ENCODE measurements around the gene ESPN. TPM values are rescaled to one million over a fixed set of nuclear protein-coding genes. Genes with fewer than 3 reads are reported as not detected.

Gene ESPN
- total RNA-seq, 1 experiment from 2014 or later = 8.5 TPM

GRCh38 chr1:6481820-6482219 is 57.2 kb downstream of the ESPN start:
- BruUV-seq (replicated peaks) = no TSS peak
- no peak overlapping the region for H3K27ac ChIP-seq (ENCODE audit: low read length)

GRCh38 chr1:6483017-6483760 is 58.6 kb downstream of the ESPN start:
- Histone ChIP-seq H3K4me3 (ENCODE audit: low read depth in 2 of 2, low read length in 2 of 2) (no peak overlapping the region), H3K36me3 (ENCODE audit: control insufficient read depth, insufficient read depth, low read length) (no peaks in the 10 kb centered on the region), H3K4me1 (ENCODE audit: control insufficient read depth, insufficient read depth, low read length) (peaks cover 9% of the 10 kb centered on the region), H3K27ac (ENCODE audit: low read length) (no peak overlapping the region), H3K27me3 (ENCODE audit: control insufficient read depth, insufficient read depth, low read length) (no peaks in the 10 kb centered on the region), H3K9me3 (ENCODE audit: control insufficient read depth, insufficient read depth, low read depth, low read length) (no peaks in the 10 kb centered on the region)
- CTCF ChIA-PET = no interaction called here
- intact Hi-C loops (cut with micrococcal nuclease; ENCODE audit: unreplicated experiment) (no loop called here), in situ Hi-C loops (cut with HindIII; ENCODE audit: low pct_unique_long_range_greater_than_20kb, low sequenced_read_pairs) (no loop called here)
- peak; percentile 44 for TF ChIP-seq CTCF (IDR thresholded peaks at IDR 0.05)
- TF ChIP-seq REST (IDR thresholded peaks at IDR 0.05; ENCODE audit: insufficient read depth in 1 of 2, low read depth in 2 of 2, low read length in 1 of 2) = no peak
- DNase-seq (ENCODE audit: low read depth, low spot score) (no peak), ATAC-seq (no peak)
- POLR2A ChIA-PET = no interaction called here
- no TSS peak for BruUV-seq (replicated peaks)

More at GRCh38 chr1:6481820-6482219, 57.2 kb downstream of the ESPN start:
- ATAC-seq = no peak
- POLR2A ChIA-PET = no interaction called here
- no peak for DNase-seq (ENCODE audit: low read depth, low spot score)
- TF ChIP-seq CTCF (IDR thresholded peaks at IDR 0.05) (no peak), POLR2AphosphoS5 (IDR thresholded peaks at IDR 0.05; ENCODE audit: low read depth, low read length) (no peak), TCF7L2 (IDR thresholded peaks at IDR 0.05; ENCODE audit: low read depth, low read length) (no peak)
- intact Hi-C loops (cut with micrococcal nuclease; ENCODE audit: unreplicated experiment) = no loop called here
- in situ Hi-C loops (cut with HindIII; ENCODE audit: low pct_unique_long_range_greater_than_20kb, low sequenced_read_pairs) = no loop called here
- Histone ChIP-seq H3K27me3 (ENCODE audit: control insufficient read depth, insufficient read depth, low read length) (no peaks in the 10 kb centered on the region), H3K4me1 (ENCODE audit: control insufficient read depth, insufficient read depth, low read length) (peaks cover 7% of the 10 kb centered on the region), H3K9me3 (ENCODE audit: control insufficient read depth, insufficient read depth, low read depth, low read length) (no peaks in the 10 kb centered on the region), H3K4me3 (ENCODE audit: low read depth in 2 of 2, low read length in 2 of 2) (no peak overlapping the region), H3K36me3 (ENCODE audit: control insufficient read depth, insufficient read depth, low read length) (no peaks in the 10 kb centered on the region)
- CTCF ChIA-PET = interaction anchor here (0.6 to 0.7 kb wide), 4 partner anchors 8 to 398 kb away, joined by 3 to 5 read pairs (median 4); no protein-coding TSS in a partner anchor

Data from Panc1 (cell line).